Esophagus muscularis mucosa (tissue), 4 donors: ENCODE measurements around the gene STRN4. TPM values are rescaled to one million over a fixed set of nuclear protein-coding genes. Genes with fewer than 3 reads are reported as not detected.
A peak's percentile ranks its signal among the peaks of the same experiment; 100 is the strongest.

ENCODE experiments used
- DNase-seq: peaks from one replicate; pipeline ENCODE4 v3.0.0-alpha.2; 2017; ENCODE audit errors: extremely low spot score
- H3K27ac ChIP-seq, 4 donors: fragments of 200-600 bp; sonication (generic); replicated peaks in 1 of 4; 1 replicate in 3 of 4; 2 replicates in 1 of 4; pipeline ENCODE4 v1.5.1; 2016 to 2019; ENCODE audit warnings: mild to moderate bottlenecking in 1 of 4
- H3K27me3 ChIP-seq, 4 donors: fragments of 200-600 bp; sonication (generic); one replicate each; pipeline versions ENCODE4 v1.5.1 to v1.6.0; 2016 to 2019
- H3K36me3 ChIP-seq, 4 donors: fragments of 200-600 bp; sonication (generic); one replicate each; pipeline ENCODE4 v1.5.1; 2016 to 2019
- H3K4me1 ChIP-seq, 4 donors: fragments of 200-600 bp; sonication (generic); one replicate each; pipeline ENCODE4 v1.5.1; 2016 to 2019
- H3K4me3 ChIP-seq, 4 donors: fragments of 200-600 bp; sonication (generic); 1 replicate in 2 of 4; 2 replicates in 2 of 4; pipeline ENCODE4 v1.5.1; 2016 to 2019; ENCODE audit warnings: mild to moderate bottlenecking in 4 of 4, moderate library complexity in 1 of 4
- H3K9me3 ChIP-seq, 4 donors: fragments of 200-600 bp; sonication (generic); 1 replicate in 3 of 4; 2 replicates in 1 of 4; pipeline ENCODE4 v1.5.1; 2016 to 2019
- EP300 ChIP-seq: sonication (generic); formaldehyde crosslinking; IDR thresholded peaks from one replicate; pipeline ENCODE4 v1.6.1; 2017; ENCODE audit warnings: antibody characterized with exemption
- POLR2A ChIP-seq: fragments of 450-650 bp; IDR thresholded peaks from one replicate; pipeline ENCODE4 v1.6.1; 2017; ENCODE audit warnings: antibody characterized with exemption, moderate library complexity, mild to moderate bottlenecking, low read depth
- POLR2AphosphoS5 ChIP-seq, 2 donors: sonication (generic); formaldehyde crosslinking; IDR thresholded peaks; one replicate each; pipeline ENCODE4 v1.6.1; 2017; ENCODE audit warnings: antibody characterized with exemption in 2 of 2
- WGBS: methylation state at CpG from one replicate; pipeline ENCODE4 v1.1.5; 2018; 5-methylcytosine and 5-hydroxymethylcytosine counted together
- intact Hi-C: fragments of 100-400 bp; cut with DNase I; formaldehyde crosslinking; loops from one replicate; pipeline ENCODE4 v1.15.1; 2023
- total RNA-seq, 4 donors: library from RNA; depleted of rRNA; stranded (reverse); fragments of >200 nt; gene quantifications; one replicate each; pipeline versions ENCODE4 v1.1.0 to v1.2.1, GENCODE V29; 2016
- TF ChIP-seq, protein P1 (sequence below), 3 experiments: fragments of 200-600 bp in 2 of 3; fragments of 450-650 bp in 1 of 3; sonication (generic) in 2 of 3; IDR thresholded peaks; one replicate each; pipeline ENCODE4 v1.5.1; 2017 to 2019; ENCODE audit warnings: antibody characterized with exemption in 3 of 3, mild to moderate bottlenecking in 2 of 3, moderate library complexity in 1 of 3

STRN4 gene
- total RNA-seq, 4 donors from 2014 or later = 85.2 to 119 (median 101) TPM

DNA sequence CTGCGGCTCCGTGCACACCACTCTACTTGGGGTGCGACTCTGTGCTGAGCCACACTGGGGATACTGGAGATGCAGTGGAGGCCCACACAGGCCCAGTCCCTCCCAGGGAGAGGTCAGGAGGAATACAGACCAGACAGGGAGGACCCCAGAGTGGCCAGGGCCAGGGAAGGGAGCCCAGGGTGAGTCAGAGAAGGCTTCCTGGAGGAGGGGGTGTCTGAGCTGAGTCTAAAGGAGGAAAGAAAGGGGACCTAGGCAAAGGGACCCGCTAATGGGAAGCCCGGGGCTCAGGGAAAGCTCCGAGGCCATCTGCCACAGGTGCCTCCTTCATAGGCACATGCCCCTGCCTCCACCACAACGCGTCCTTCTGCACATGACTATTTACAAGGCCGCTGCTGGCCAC, 16.1 kb downstream of the STRN4 start:
- Histone ChIP-seq H3K9me3 (no peaks in the 10 kb centered on the region), H3K27ac (no peak overlapping the region), H3K36me3 (peaks cover 46 to 100% (median 97%) of the 10 kb centered on the region in 4 donors), H3K27me3 (no peaks in the 10 kb centered on the region), H3K4me3 (no peak overlapping the region), H3K4me1 (peaks cover 15 to 58% (median 50%) of the 10 kb centered on the region in 4 donors)
- 90% methylated on average over 9 of the region's 9 CpGs for WGBS
- DNase-seq = no peak
- intact Hi-C loops = no loop called here
- no peak for TF ChIP-seq POLR2AphosphoS5 (IDR thresholded peaks at IDR 0.05)
- no peak for TF ChIP-seq POLR2A
- TF ChIP-seq, protein P1, sequence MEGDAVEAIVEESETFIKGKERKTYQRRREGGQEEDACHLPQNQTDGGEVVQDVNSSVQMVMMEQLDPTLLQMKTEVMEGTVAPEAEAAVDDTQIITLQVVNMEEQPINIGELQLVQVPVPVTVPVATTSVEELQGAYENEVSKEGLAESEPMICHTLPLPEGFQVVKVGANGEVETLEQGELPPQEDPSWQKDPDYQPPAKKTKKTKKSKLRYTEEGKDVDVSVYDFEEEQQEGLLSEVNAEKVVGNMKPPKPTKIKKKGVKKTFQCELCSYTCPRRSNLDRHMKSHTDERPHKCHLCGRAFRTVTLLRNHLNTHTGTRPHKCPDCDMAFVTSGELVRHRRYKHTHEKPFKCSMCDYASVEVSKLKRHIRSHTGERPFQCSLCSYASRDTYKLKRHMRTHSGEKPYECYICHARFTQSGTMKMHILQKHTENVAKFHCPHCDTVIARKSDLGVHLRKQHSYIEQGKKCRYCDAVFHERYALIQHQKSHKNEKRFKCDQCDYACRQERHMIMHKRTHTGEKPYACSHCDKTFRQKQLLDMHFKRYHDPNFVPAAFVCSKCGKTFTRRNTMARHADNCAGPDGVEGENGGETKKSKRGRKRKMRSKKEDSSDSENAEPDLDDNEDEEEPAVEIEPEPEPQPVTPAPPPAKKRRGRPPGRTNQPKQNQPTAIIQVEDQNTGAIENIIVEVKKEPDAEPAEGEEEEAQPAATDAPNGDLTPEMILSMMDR (IDR thresholded peaks at IDR 0.05) = no peak
- TF ChIP-seq EP300 = no peak

DNA sequence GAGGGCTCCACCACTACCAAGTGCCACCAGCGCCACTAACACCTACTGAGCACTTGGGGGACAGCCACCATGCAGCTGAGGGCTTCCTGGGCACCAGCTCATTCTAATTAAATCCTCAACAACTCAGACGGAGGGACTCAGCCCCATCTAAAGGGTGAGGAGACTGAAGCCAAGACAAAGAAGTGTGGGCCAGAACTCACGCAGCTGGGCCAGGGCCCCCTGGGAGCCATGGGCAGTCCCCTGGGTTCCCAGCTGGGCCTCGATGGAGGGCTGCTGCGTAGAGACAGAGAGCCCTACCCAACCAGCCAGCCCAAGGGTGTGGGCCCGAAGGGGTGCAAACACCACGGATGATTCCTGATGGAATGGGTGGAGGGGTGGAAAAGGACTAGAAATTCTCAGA, 16.6 kb downstream of the STRN4 start:
- no peak overlapping the region for H3K4me3 ChIP-seq
- peaks cover 15 to 57% (median 48%) of the 10 kb centered on the region in 4 donors for H3K4me1 ChIP-seq
- peaks cover 51 to 100% (median 97%) of the 10 kb centered on the region in 4 donors for H3K36me3 ChIP-seq

DNA sequence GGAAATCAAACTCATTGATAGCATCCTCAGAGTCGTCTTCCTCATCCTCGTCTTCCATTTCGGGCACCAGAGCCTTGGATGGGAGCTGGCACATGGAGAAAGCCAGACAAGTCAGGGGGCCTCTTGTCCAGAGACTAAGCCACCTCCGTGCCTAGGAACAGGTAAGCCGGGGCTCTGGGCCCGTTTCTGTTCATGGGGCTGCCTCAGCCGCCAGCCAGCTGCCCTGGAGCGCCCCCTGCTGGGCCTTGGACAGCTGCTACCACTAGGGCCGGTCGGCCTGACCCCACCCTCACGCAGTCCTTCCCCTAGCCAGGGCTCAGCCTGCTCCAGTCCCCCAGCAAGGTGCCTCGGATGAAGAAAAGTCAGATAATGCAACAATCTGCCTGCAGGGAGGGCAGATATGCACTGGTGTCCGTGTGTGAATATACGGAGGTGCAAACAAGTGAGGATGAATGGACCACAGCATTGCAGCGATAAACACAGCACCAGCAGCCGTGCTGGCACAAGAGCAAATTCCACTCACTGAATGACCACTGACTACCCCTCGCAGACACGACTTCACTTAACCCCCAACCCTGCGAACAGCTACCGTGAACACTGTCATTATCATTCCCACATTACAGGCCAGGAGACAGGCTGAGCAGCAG, 17.4 kb downstream of the STRN4 start:
- TF ChIP-seq POLR2AphosphoS5 (IDR thresholded peaks at IDR 0.05) = peak in 1 of 2 donors; percentile 29
- no peak for TF ChIP-seq POLR2A
- TF ChIP-seq EP300 = no peak
- TF ChIP-seq, protein P1 (IDR thresholded peaks at IDR 0.05) = peak; percentile 88 to 96 (median 91)
- Histone ChIP-seq H3K27ac (peak overlapping the region; percentile 27 to 64 (median 46)), H3K4me1 (peaks cover 15 to 57% (median 47%) of the 10 kb centered on the region in 4 donors), H3K4me3 (no peak overlapping the region), H3K36me3 (peaks cover 57 to 100% (median 97%) of the 10 kb centered on the region in 4 donors), H3K27me3 (no peaks in the 10 kb centered on the region), H3K9me3 (no peaks in the 10 kb centered on the region)
- intact Hi-C loops = loop anchor here (2.0 kb wide), 1 partner anchor 24 kb away; no protein-coding TSS in a partner anchor
- WGBS = 64% methylated on average over 10 of the region's 20 CpGs
- no peak for DNase-seq

More for the DNA sequence above, 16.6 kb downstream of the STRN4 start:
- TF ChIP-seq POLR2AphosphoS5 (IDR thresholded peaks at IDR 0.05) (no peak), EP300 (no peak)
- TF ChIP-seq, protein P1 (IDR thresholded peaks at IDR 0.05) = no peak
- Histone ChIP-seq H3K27me3 (no peaks in the 10 kb centered on the region), H3K27ac (no peak overlapping the region), H3K9me3 (no peaks in the 10 kb centered on the region)
- WGBS = 79% methylated on average over 7 of the region's 7 CpGs
- intact Hi-C loops = loop anchor here (2.0 kb wide), 1 partner anchor 25 kb away; no protein-coding TSS in a partner anchor
- DNase-seq = no peak

DNA sequence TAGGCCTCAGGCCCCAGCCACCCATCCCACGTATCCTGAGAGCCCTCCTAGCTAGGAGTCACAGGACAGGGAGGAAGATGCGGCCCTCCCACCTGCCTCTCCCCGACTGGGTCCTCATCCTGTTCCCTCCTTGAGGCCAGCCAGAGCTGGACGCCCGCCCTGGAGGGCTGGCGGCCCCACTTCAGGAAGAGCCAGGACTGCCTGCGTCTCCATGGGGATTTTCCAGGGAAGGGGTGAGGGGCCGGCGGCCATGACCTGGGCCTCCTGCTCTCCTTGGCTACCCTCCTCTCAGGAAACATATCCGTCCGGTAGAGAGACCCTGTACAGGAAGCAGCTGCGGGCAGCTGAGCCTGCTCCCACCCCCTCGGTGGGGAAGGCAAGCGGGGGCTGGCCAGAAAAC, 18.0 kb downstream of the STRN4 start:
- intact Hi-C loops = loop anchor here (2.0 kb wide), 1 partner anchor 23 kb away; no protein-coding TSS in a partner anchor
- peaks cover 59 to 100% (median 97%) of the 10 kb centered on the region in 4 donors for H3K36me3 ChIP-seq
- H3K9me3 ChIP-seq = no peaks in the 10 kb centered on the region
- H3K27me3 ChIP-seq = no peaks in the 10 kb centered on the region
- no peak for DNase-seq
- no peak for TF ChIP-seq EP300
- TF ChIP-seq POLR2AphosphoS5 (IDR thresholded peaks at IDR 0.05) = no peak
- TF ChIP-seq, protein P1 (IDR thresholded peaks at IDR 0.05) = no peak
- TF ChIP-seq POLR2A = no peak
- peak overlapping the region; percentile 27 to 64 (median 46) for H3K27ac ChIP-seq
- H3K4me3 ChIP-seq = no peak overlapping the region
- 70% methylated on average over 2 of the region's 14 CpGs for WGBS
- H3K4me1 ChIP-seq = peaks cover 15 to 57% (median 48%) of the 10 kb centered on the region in 4 donors
